Calu3 (cell line): ENCODE data around the gene MRPL1. TPM values are rescaled to one million over a fixed set of nuclear protein-coding genes. Genes with fewer than 3 reads are reported as not detected.

Experiments used
- BruUV-seq: library from RNA; stranded (reverse); fragments of 400-500 nt; replicated peaks from 2 replicates; lab custom pipeline; 2021; lab: Mats Ljungman, UMichigan
- CTCF ChIA-PET: fragments of 300-600 bp; sonication (Branson Sonifier 250); formaldehyde crosslinking; loops from one replicate; lab custom pipeline; 2022; ENCODE audit warnings: antibody characterized with exemption; lab: Charles Lee
- DNase-seq: peaks from one replicate; pipeline ENCODE4 v3.0.0; 2022
- H3K27ac Mint-ChIP-seq: one replicate; pipeline ENCODE4 v1.8.0; 2022; ENCODE audit warnings: mixed read lengths; ENCODE audit not compliant: unreplicated experiment
- H3K27me3 Mint-ChIP-seq: one replicate; pipeline ENCODE4 v1.8.0; 2022; ENCODE audit warnings: mixed read lengths; ENCODE audit not compliant: unreplicated experiment
- H3K36me3 Mint-ChIP-seq: one replicate; pipeline ENCODE4 v1.8.0; 2022; ENCODE audit warnings: mild to moderate bottlenecking, moderate library complexity, mixed read lengths; ENCODE audit not compliant: insufficient read depth, unreplicated experiment
- H3K4me1 Mint-ChIP-seq: one replicate; pipeline ENCODE4 v1.8.0; 2022; ENCODE audit warnings: mild to moderate bottlenecking, low read depth, mixed read lengths; ENCODE audit not compliant: unreplicated experiment
- H3K4me3 Mint-ChIP-seq: one replicate; pipeline ENCODE4 v1.8.0; 2022; ENCODE audit warnings: mild to moderate bottlenecking, low read depth, moderate library complexity, mixed read lengths; ENCODE audit not compliant: unreplicated experiment
- H3K9me3 Mint-ChIP-seq: one replicate; pipeline ENCODE4 v1.8.0; 2022; ENCODE audit warnings: low read depth, mixed read lengths; ENCODE audit not compliant: unreplicated experiment
- intact Hi-C: fragments of 100-400 bp; cut with micrococcal nuclease; formaldehyde crosslinking; loops from one replicate; pipeline ENCODE4 v1.10.0; 2022; ENCODE audit not compliant: unreplicated experiment
- total RNA-seq: library from RNA; stranded (reverse); gene quantifications from 2 replicates; pipeline ENCODE4 v1.2.3, GENCODE V29; 2022
- TF ChIP-seq, protein P1 (sequence below): fragments of 200-600 bp; IDR thresholded peaks from one replicate; pipeline ENCODE4 v1.8.0; 2022; ENCODE audit warnings: antibody characterized with exemption; ENCODE audit not compliant: unreplicated experiment

MRPL1 gene
- total RNA-seq, 1 experiment from 2014 or later, result 29.3 TPM

DNA sequence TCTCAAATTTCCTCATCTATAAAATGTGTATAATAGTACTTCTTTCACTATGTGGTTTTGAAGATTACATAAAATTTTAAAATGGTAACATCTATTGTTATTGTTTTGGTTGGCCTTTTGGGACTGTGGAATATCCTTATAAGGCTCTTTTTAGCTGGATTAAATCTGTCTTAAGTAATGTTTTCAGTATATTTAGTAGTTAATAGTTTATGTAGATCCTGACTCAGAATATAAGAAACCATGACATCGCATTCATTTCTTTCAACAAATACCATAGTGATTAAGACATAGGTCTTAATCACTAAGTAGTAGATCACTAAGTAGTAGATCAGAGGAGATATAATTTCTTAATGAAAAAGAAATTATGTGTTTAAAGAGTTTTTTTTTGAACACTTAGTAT lies 48.5 kb downstream of the MRPL1 start:
- H3K4me1 Mint-ChIP-seq, result no peaks in the 10 kb centered on the region
- intact Hi-C loops, result no loop called here
- CTCF ChIA-PET, result no interaction called here
- H3K36me3 Mint-ChIP-seq, result no peaks in the 10 kb centered on the region
- no peaks in the 10 kb centered on the region for H3K9me3 Mint-ChIP-seq
- H3K27me3 Mint-ChIP-seq, result no peaks in the 10 kb centered on the region
- no peak overlapping the region for H3K27ac Mint-ChIP-seq
- no peak for DNase-seq
- TF ChIP-seq, protein P1, sequence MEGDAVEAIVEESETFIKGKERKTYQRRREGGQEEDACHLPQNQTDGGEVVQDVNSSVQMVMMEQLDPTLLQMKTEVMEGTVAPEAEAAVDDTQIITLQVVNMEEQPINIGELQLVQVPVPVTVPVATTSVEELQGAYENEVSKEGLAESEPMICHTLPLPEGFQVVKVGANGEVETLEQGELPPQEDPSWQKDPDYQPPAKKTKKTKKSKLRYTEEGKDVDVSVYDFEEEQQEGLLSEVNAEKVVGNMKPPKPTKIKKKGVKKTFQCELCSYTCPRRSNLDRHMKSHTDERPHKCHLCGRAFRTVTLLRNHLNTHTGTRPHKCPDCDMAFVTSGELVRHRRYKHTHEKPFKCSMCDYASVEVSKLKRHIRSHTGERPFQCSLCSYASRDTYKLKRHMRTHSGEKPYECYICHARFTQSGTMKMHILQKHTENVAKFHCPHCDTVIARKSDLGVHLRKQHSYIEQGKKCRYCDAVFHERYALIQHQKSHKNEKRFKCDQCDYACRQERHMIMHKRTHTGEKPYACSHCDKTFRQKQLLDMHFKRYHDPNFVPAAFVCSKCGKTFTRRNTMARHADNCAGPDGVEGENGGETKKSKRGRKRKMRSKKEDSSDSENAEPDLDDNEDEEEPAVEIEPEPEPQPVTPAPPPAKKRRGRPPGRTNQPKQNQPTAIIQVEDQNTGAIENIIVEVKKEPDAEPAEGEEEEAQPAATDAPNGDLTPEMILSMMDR, result no peak
- BruUV-seq, result no TSS peak
- H3K4me3 Mint-ChIP-seq, result no peak overlapping the region

DNA sequence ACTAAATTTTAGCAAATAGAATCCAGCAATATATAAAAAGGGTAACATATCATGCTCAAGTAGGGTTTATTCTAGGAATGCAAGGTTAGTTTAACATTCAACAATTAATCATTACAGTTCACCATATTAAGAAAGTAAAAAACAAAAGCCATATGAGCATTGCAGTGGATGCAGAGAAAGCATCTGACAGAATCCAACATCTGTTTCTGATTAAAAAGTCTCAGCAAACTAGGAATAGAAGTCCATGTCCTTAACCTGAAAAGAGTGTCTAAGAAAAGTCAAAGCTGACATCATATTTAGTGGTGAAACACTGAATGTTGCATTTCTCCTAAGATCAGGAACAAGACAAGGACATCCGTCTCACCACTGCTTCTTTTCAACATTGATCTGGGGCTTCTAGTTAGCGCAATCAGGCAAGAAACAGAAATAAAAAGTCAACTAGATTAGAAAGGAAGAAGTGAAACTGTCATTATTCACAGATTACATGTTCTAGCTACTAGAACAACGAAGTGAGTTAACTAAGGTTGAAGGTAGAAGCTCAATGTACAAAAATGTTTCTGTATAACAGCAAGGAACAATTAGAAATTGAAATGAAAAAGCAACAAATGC lies 49.3 kb downstream of the MRPL1 start:
- CTCF ChIA-PET, result no interaction called here
- TF ChIP-seq, protein P1, result no peak

DNA sequence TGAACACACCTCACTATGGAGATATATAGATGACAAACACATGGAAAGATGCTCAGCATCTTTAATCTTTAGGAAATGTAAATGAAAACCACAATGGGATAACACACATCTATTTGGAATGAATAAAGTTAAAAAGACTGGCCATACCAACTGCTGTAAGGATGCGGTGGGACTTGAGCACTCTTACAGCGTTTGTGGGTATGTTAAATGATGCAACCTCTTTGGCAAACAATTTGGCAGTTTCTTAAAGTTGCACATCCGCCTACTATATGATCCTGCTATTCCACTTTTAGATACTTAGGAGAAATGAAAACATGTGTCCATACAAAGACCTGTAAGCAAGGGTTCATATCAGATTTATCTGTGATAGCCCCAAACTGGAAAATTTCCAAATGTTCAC lies 50.7 kb downstream of the MRPL1 start:
- no peaks in the 10 kb centered on the region for H3K27me3 Mint-ChIP-seq
- CTCF ChIA-PET, result no interaction called here
- TF ChIP-seq, protein P1, result no peak
- no peak overlapping the region for H3K4me3 Mint-ChIP-seq
- H3K9me3 Mint-ChIP-seq, result no peaks in the 10 kb centered on the region
- intact Hi-C loops, result no loop called here
- no peak for DNase-seq
- H3K36me3 Mint-ChIP-seq, result no peaks in the 10 kb centered on the region
- no peak overlapping the region for H3K27ac Mint-ChIP-seq
- H3K4me1 Mint-ChIP-seq, result no peaks in the 10 kb centered on the region
- no TSS peak for BruUV-seq

More for the DNA sequence above, 49.3 kb downstream of the MRPL1 start:
- Mint-ChIP-seq H3K36me3 (no peaks in the 10 kb centered on the region), H3K27me3 (no peaks in the 10 kb centered on the region), H3K4me3 (no peak overlapping the region), H3K9me3 (no peaks in the 10 kb centered on the region), H3K4me1 (no peaks in the 10 kb centered on the region), H3K27ac (no peak overlapping the region)
- intact Hi-C loops, result no loop called here
- DNase-seq, result no peak
- BruUV-seq, result no TSS peak

DNA sequence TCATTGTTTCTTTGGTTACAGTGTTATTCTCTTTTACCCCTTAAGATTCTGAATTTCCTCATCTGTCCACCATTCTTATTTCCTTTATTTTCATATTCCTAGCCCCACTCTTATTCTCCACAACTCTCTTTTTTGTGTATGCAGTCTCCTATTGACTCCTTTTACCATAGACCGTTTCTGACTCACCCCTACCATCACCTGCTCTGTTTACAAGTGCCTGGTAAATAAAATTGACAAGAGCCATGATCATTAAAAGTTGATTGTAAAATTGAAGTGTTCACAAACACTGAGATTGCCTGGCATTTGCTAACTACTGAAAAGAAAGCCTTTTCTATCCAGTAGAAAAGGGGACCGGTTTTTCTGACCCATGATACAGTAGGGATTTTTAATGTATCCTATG lies 54.4 kb downstream of the MRPL1 start:
- DNase-seq, result no peak
- peaks cover 19% of the 10 kb centered on the region for H3K4me1 Mint-ChIP-seq
- H3K27me3 Mint-ChIP-seq, result no peaks in the 10 kb centered on the region
- intact Hi-C loops, result no loop called here
- CTCF ChIA-PET, result no interaction called here
- H3K4me3 Mint-ChIP-seq, result no peak overlapping the region
- TF ChIP-seq, protein P1, result no peak
- BruUV-seq, result no TSS peak
- no peak overlapping the region for H3K27ac Mint-ChIP-seq
- no peaks in the 10 kb centered on the region for H3K9me3 Mint-ChIP-seq
- H3K36me3 Mint-ChIP-seq, result no peaks in the 10 kb centered on the region
